Mononuclear cell (primary cell): ENCODE results near the gene KCNN1. TPM values are rescaled to one million over a fixed set of nuclear protein-coding genes. Genes with fewer than 3 reads are reported as not detected.
"Not testable (repeated sequence)": the region's sequence is repeated elsewhere in the genome, so short reads cannot be mapped to it uniquely, and the experiment has no call there.

Experiments
- H3K27me3 ChIP-seq: 2 replicates; pipeline ENCODE4 v1.6.0; 2011; ENCODE audit warnings: low read length, control low read depth; ENCODE audit not compliant: insufficient read depth
- H3K4me1 ChIP-seq: 2 replicates; pipeline ENCODE4 v1.5.1; 2011; ENCODE audit warnings: mild to moderate bottlenecking, low read length, control low read depth; ENCODE audit not compliant: insufficient read depth
- H3K4me3 ChIP-seq: 2 replicates; pipeline ENCODE4 v1.5.1; 2011; ENCODE audit warnings: mild to moderate bottlenecking, low read length, moderate library complexity
- H3K9me3 ChIP-seq: 2 replicates; pipeline ENCODE4 v1.5.1; 2011; ENCODE audit warnings: low read depth, mild to moderate bottlenecking, control low read depth, low read length
- total RNA-seq: library from RNA; depleted of rRNA; stranded (reverse); fragments of >200 nt; gene quantifications from one replicate; pipeline ENCODE4 v1.2.3, GENCODE V29; 2012

The KCNN1 gene
- under 0.01 TPM for total RNA-seq

GRCh38 chr19:17966550-17967256, at the start of gene KCNN1:
Gene KCNN1 (plus strand): TSS chr19:17967107. CDS start chr19:17973889, 6,782 bp downstream.
- Histone ChIP-seq H3K4me3 (no peak within 1 kb of the TSS), H3K9me3 (no peaks in the 10 kb centered on the region), H3K27me3 (peaks cover 17% of the 10 kb centered on the region), H3K4me1 (no peaks in the 10 kb centered on the region)

GRCh38 chr19:17918151-17918550, 48.8 kb upstream of the KCNN1 start:
- not testable (repeated sequence) for H3K9me3 ChIP-seq, H3K4me3 ChIP-seq, H3K27me3 ChIP-seq, H3K4me1 ChIP-seq

GRCh38 chr19:17919122-17919521, 47.8 kb upstream of the KCNN1 start:
- not testable (repeated sequence) for H3K4me1 ChIP-seq, H3K4me3 ChIP-seq, H3K27me3 ChIP-seq, H3K9me3 ChIP-seq

GRCh38 chr19:17920527-17920926, 46.4 kb upstream of the KCNN1 start:
- H3K9me3 ChIP-seq: no peaks in the 10 kb centered on the region
- H3K4me1 ChIP-seq: no peaks in the 10 kb centered on the region
- H3K4me3 ChIP-seq: no peak overlapping the region
- H3K27me3 ChIP-seq: no peaks in the 10 kb centered on the region

GRCh38 chr19:17922138-17922537, 44.8 kb upstream of the KCNN1 start:
- Histone ChIP-seq H3K27me3 (no peaks in the 10 kb centered on the region), H3K9me3 (no peaks in the 10 kb centered on the region), H3K4me3 (no peak overlapping the region), H3K4me1 (no peaks in the 10 kb centered on the region)

- Histone ChIP-seq H3K27me3 (no peaks in the 10 kb centered on the region), H3K4me3 (no peak overlapping the region), H3K4me1 (no peaks in the 10 kb centered on the region), H3K9me3 (no peaks in the 10 kb centered on the region)
Observed at GRCh38 chr19:17926044-17926443, 40.9 kb upstream of the KCNN1 start.

GRCh38 chr19:17929056-17929455, 37.9 kb upstream of the KCNN1 start:
- no peaks in the 10 kb centered on the region for H3K9me3 ChIP-seq
- H3K4me3 ChIP-seq: no peak overlapping the region
- no peaks in the 10 kb centered on the region for H3K27me3 ChIP-seq
- H3K4me1 ChIP-seq: peaks cover 19% of the 10 kb centered on the region

GRCh38 chr19:17931532-17932191, 35.2 kb upstream of the KCNN1 start:
- no peaks in the 10 kb centered on the region for H3K27me3 ChIP-seq
- no peaks in the 10 kb centered on the region for H3K9me3 ChIP-seq
- H3K4me1 ChIP-seq: peaks cover 21% of the 10 kb centered on the region
- H3K4me3 ChIP-seq: no peak overlapping the region

GRCh38 chr19:17932485-17933338, 34.2 kb upstream of the KCNN1 start, which contains the start of gene CCDC124:
Gene CCDC124 (plus strand): TSS chr19:17933015. CDS start chr19:17936421, 3,406 bp downstream.
- Histone ChIP-seq H3K4me1 (peaks cover 21% of the 10 kb centered on the region), H3K4me3 (peak within 1 kb of the TSS; percentile 68), H3K9me3 (no peaks in the 10 kb centered on the region), H3K27me3 (no peaks in the 10 kb centered on the region)

- Histone ChIP-seq H3K4me1 (peaks cover 21% of the 10 kb centered on the region), H3K4me3 (peak overlapping the region; percentile 68), H3K27me3 (no peaks in the 10 kb centered on the region), H3K9me3 (no peaks in the 10 kb centered on the region)
Observed at GRCh38 chr19:17933414-17934129, 33.3 kb upstream of the KCNN1 start.

GRCh38 chr19:17936379-17936778, 30.5 kb upstream of the KCNN1 start:
- Histone ChIP-seq H3K9me3 (no peaks in the 10 kb centered on the region), H3K27me3 (no peaks in the 10 kb centered on the region), H3K4me1 (peaks cover 21% of the 10 kb centered on the region), H3K4me3 (no peak overlapping the region)

GRCh38 chr19:17937371-17937900, 29.5 kb upstream of the KCNN1 start:
- peaks cover 12% of the 10 kb centered on the region for H3K4me1 ChIP-seq
- H3K27me3 ChIP-seq: no peaks in the 10 kb centered on the region

GRCh38 chr19:17938092-17938845, 28.6 kb upstream of the KCNN1 start:
- Histone ChIP-seq H3K4me3 (no peak overlapping the region), H3K27me3 (no peaks in the 10 kb centered on the region), H3K4me1 (peaks cover 9% of the 10 kb centered on the region), H3K9me3 (no peaks in the 10 kb centered on the region)

More at GRCh38 chr19:17937371-17937900, 29.5 kb upstream of the KCNN1 start:
- no peak overlapping the region for H3K4me3 ChIP-seq
- H3K9me3 ChIP-seq: no peaks in the 10 kb centered on the region

GRCh38 chr19:17942181-17942580, 24.7 kb upstream of the KCNN1 start:
- peaks cover 9% of the 10 kb centered on the region for H3K4me1 ChIP-seq
- H3K9me3 ChIP-seq: no peaks in the 10 kb centered on the region
- no peak overlapping the region for H3K4me3 ChIP-seq
- H3K27me3 ChIP-seq: no peaks in the 10 kb centered on the region
